H9 (cell line): ENCODE results near the gene NT5C2. TPM values are rescaled to one million over a fixed set of nuclear protein-coding genes. Genes with fewer than 3 reads are reported as not detected.

Source experiments
- DNase-seq: peaks from one replicate; pipeline ENCODE4 v3.0.0-alpha.2; 2017
- H2AFZ ChIP-seq: one replicate; pipeline ENCODE4 v1.6.1; 2013; ENCODE audit warnings: mild to moderate bottlenecking, low read length, control low read depth, moderate library complexity
- H2AK5ac ChIP-seq: 2 replicates; pipeline ENCODE4 v1.6.1; 2013; ENCODE audit warnings: low read length, control low read depth, mixed read lengths; ENCODE audit not compliant: insufficient read length
- H2BK120ac ChIP-seq: one replicate; pipeline ENCODE4 v1.6.1; 2013; ENCODE audit warnings: low read depth, mild to moderate bottlenecking, low read length, control low read depth, inconsistent platforms; ENCODE audit not compliant: poor library complexity, severe bottlenecking
- H2BK12ac ChIP-seq: 2 replicates; pipeline ENCODE4 v1.6.1; 2013; ENCODE audit warnings: low read length, control low read depth, mixed read lengths, low read depth; ENCODE audit not compliant: insufficient read length
- H2BK15ac ChIP-seq: 2 replicates; pipeline ENCODE4 v1.6.1; 2013; ENCODE audit warnings: low read depth, low read length, control low read depth
- H2BK20ac ChIP-seq: one replicate; pipeline ENCODE4 v1.6.1; 2013; ENCODE audit warnings: low read depth, mild to moderate bottlenecking, low read length, control low read depth, inconsistent platforms; ENCODE audit not compliant: poor library complexity, severe bottlenecking
- H2BK5ac ChIP-seq: 2 replicates; pipeline ENCODE4 v1.6.1; 2013; ENCODE audit warnings: low read length, control low read depth, mixed read lengths; ENCODE audit not compliant: insufficient read length
- H3K14ac ChIP-seq: 2 replicates; pipeline ENCODE4 v1.6.1; 2013; ENCODE audit warnings: low read length, control low read depth; ENCODE audit not compliant: insufficient read depth
- H3K18ac ChIP-seq: 2 replicates; pipeline ENCODE4 v1.6.1; 2013; ENCODE audit warnings: low read depth, mild to moderate bottlenecking, mixed read lengths, low read length, control low read depth; ENCODE audit not compliant: insufficient read length
- H3K23ac ChIP-seq: 2 replicates; pipeline ENCODE4 v1.6.1; 2013; ENCODE audit warnings: low read length, control low read depth, mixed read lengths, low read depth; ENCODE audit not compliant: insufficient read length
- H3K23me2 ChIP-seq: 2 replicates; pipeline ENCODE4 v1.6.1; 2013; ENCODE audit warnings: low read depth, mild to moderate bottlenecking, mixed read lengths, low read length, control low read depth; ENCODE audit not compliant: insufficient read length, poor library complexity, severe bottlenecking
- H3K27ac ChIP-seq: 2 replicates; pipeline ENCODE4 v1.5.1; 2013; ENCODE audit warnings: low read length, control low read depth, mixed read lengths, low read depth; ENCODE audit not compliant: insufficient read length
- H3K27me3 ChIP-seq: 2 replicates; pipeline ENCODE4 v1.6.1; 2013; ENCODE audit warnings: low read length, control low read depth, inconsistent platforms; ENCODE audit not compliant: insufficient read depth
- H3K4ac ChIP-seq: 2 replicates; pipeline ENCODE4 v1.6.1; 2013; ENCODE audit warnings: low read depth, mild to moderate bottlenecking, control low read depth, inconsistent platforms, low read length, moderate library complexity
- H3K4me1 ChIP-seq: 2 replicates; pipeline ENCODE4 v1.6.1; 2013; ENCODE audit warnings: low read length, control low read depth, inconsistent platforms; ENCODE audit not compliant: insufficient read depth
- H3K4me2 ChIP-seq: 2 replicates; pipeline ENCODE4 v1.6.1; 2013; ENCODE audit warnings: low read length, control low read depth, mixed read lengths; ENCODE audit not compliant: insufficient read length, insufficient read depth
- H3K56ac ChIP-seq: 2 replicates; pipeline ENCODE4 v1.6.1; 2013; ENCODE audit warnings: low read depth, mild to moderate bottlenecking, mixed read lengths, low read length, control low read depth; ENCODE audit not compliant: insufficient read length
- H3K79me1 ChIP-seq: 2 replicates; pipeline ENCODE4 v1.6.1; 2013; ENCODE audit warnings: low read depth, mild to moderate bottlenecking, moderate library complexity, low read length, control low read depth, inconsistent platforms; ENCODE audit not compliant: insufficient read depth, poor library complexity, severe bottlenecking
- H3K79me2 ChIP-seq: 2 replicates; pipeline ENCODE4 v1.6.1; 2013; ENCODE audit warnings: low read length, control low read depth, inconsistent platforms; ENCODE audit not compliant: insufficient read depth
- H3K9ac ChIP-seq: 2 replicates; pipeline ENCODE4 v1.6.1; 2013; ENCODE audit warnings: low read length, control low read depth, mixed read lengths; ENCODE audit not compliant: insufficient read length; ENCODE audit errors: extremely low read depth
- H3K9me3 ChIP-seq: one replicate; pipeline ENCODE4 v1.6.1; 2013; ENCODE audit warnings: low read depth, low read length, inconsistent platforms; ENCODE audit not compliant: control insufficient read depth
- H3T11ph ChIP-seq: one replicate; pipeline ENCODE4 v1.6.1; 2013; ENCODE audit warnings: mild to moderate bottlenecking, low read length, control low read depth, inconsistent platforms
- H4K20me1 ChIP-seq: one replicate; pipeline ENCODE4 v1.6.1; 2013; ENCODE audit not compliant: control insufficient read depth, insufficient read length, insufficient read depth
- H4K5ac ChIP-seq: 2 replicates; pipeline ENCODE4 v1.6.1; 2013; ENCODE audit warnings: low read depth, mild to moderate bottlenecking, mixed read lengths, low read length, control low read depth; ENCODE audit not compliant: insufficient read length
- H4K8ac ChIP-seq: replicated peaks from 2 replicates; pipeline ENCODE4 v1.6.1; 2013; ENCODE audit warnings: low read length, control low read depth, mixed read lengths, low read depth; ENCODE audit not compliant: insufficient read length
- H4K91ac ChIP-seq: 2 replicates; pipeline ENCODE4 v1.6.1; 2013; ENCODE audit warnings: low read depth, mild to moderate bottlenecking, moderate library complexity, mixed read lengths, low read length, control low read depth; ENCODE audit not compliant: insufficient read length
- H3K27ac Mint-ChIP-seq, 3 experiments: 2 replicates in 2 of 3; 3 replicates in 1 of 3; pipeline ENCODE4 v1.8.0; 2020 to 2021; ENCODE audit warnings: mixed read lengths in 3 of 3, mild to moderate bottlenecking in 1 of 3, moderate library complexity in 1 of 3
- H3K27me3 Mint-ChIP-seq: 2 replicates; pipeline ENCODE4 v1.8.0; 2021; ENCODE audit warnings: low read depth, mild to moderate bottlenecking, moderate library complexity, mixed read lengths
- H3K36me3 Mint-ChIP-seq, 3 experiments: 2 replicates in 2 of 3; 3 replicates in 1 of 3; pipeline ENCODE4 v1.8.0; 2020 to 2021; ENCODE audit warnings: low read depth in 3 of 3, mixed read lengths in 3 of 3; ENCODE audit not compliant: insufficient read depth in 1 of 3
- H3K4me1 Mint-ChIP-seq, 2 experiments: 2 replicates each; pipeline ENCODE4 v1.8.0; 2020; ENCODE audit warnings: mixed read lengths in 2 of 2
- H3K4me3 Mint-ChIP-seq, 2 experiments: 2 replicates in 1 of 2; 3 replicates in 1 of 2; pipeline ENCODE4 v1.8.0; 2020 to 2021; ENCODE audit warnings: mild to moderate bottlenecking in 2 of 2, mixed read lengths in 2 of 2, moderate library complexity in 1 of 2
- H3K9me3 Mint-ChIP-seq, 2 experiments: 2 replicates in 1 of 2; 3 replicates in 1 of 2; pipeline ENCODE4 v1.8.0; 2020; ENCODE audit warnings: mild to moderate bottlenecking in 2 of 2, mixed read lengths in 2 of 2, moderate library complexity in 1 of 2
- CTCF ChIP-seq: fragments of 200-600 bp; sonication (generic); conservative IDR thresholded peaks from 3 replicates; pipeline ENCODE4 v1.8.0; 2021; ENCODE audit warnings: antibody characterized with exemption, mild to moderate bottlenecking
- WGBS: extraction: QIAGEN DNeasy Blood & Tissue Kit; methylation state at CpG from one replicate; pipeline ENCODE4 v1.1.7; 2013; ENCODE audit warnings: missing lambda C conversion rate, low lambda C conversion rate, mixed read lengths; ENCODE audit not compliant: insufficient read length; ENCODE audit errors: extremely low coverage; 5-methylcytosine and 5-hydroxymethylcytosine counted together
- total RNA-seq: library from RNA; stranded (reverse); gene quantifications from 2 replicates; pipeline ENCODE4 v1.2.1, GENCODE V29; 2021

NT5C2 gene
- total RNA-seq, 1 experiment from 2014 or later = 69.6 TPM

- H3K9me3 Mint-ChIP-seq = peaks cover 10 to 17% of the 10 kb centered on the region in 2 experiments
- Histone ChIP-seq H4K8ac (no peak overlapping the region), H3K9me3 (peaks cover 7% of the 10 kb centered on the region), H2AFZ (no peak overlapping the region), H2BK5ac (no peak overlapping the region), H3K4me2 (no peak overlapping the region), H3K56ac (no peak overlapping the region), H2AK5ac (no peak overlapping the region), H3K79me1 (no peaks in the 10 kb centered on the region), H2BK20ac (no peak overlapping the region), H3K27me3 (no peaks in the 10 kb centered on the region), H3K23ac (no peak overlapping the region), H3K9ac (no peak overlapping the region), H4K91ac (no peak overlapping the region), H3K4ac (no peak overlapping the region), H3T11ph (no peak overlapping the region), H2BK15ac (no peak overlapping the region), H3K18ac (peak overlapping the region; percentile 67), H2BK12ac (peak overlapping the region; percentile 80), H4K5ac (no peak overlapping the region), H3K4me1 (peaks cover 6% of the 10 kb centered on the region; the same call in 1 of the 2 replicates), H4K20me1 (no peaks in the 10 kb centered on the region), H2BK120ac (no peak overlapping the region), H3K27ac (no peak overlapping the region), H3K79me2 (no peaks in the 10 kb centered on the region), H3K14ac (no peak overlapping the region), H3K23me2 (no peaks in the 10 kb centered on the region)
- no peak overlapping the region for H3K4me3 Mint-ChIP-seq
- WGBS = no CpG with 5 or more reads among the region's 7 CpGs
- no peaks in the 10 kb centered on the region for H3K27me3 Mint-ChIP-seq
- H3K36me3 Mint-ChIP-seq = peaks cover 6 to 14% (median 14%) of the 10 kb centered on the region in 3 experiments
- no peak overlapping the region; a peak in 1 of 7 replicates for H3K27ac Mint-ChIP-seq
- no peak for TF ChIP-seq CTCF
- no peak for DNase-seq
- peaks cover 53 to 57% of the 10 kb centered on the region in 2 experiments for H3K4me1 Mint-ChIP-seq
These were observed 9.2 kb upstream of the NT5C2 start for GRCh38 chr10:103202319-103202718.
